HG02852 (cell line): Measurements from ENCODE around the gene CYTIP.

Source experiments
- ATAC-seq: cut with Tn5 transposase; IDR thresholded peaks from one replicate; pipeline ENCODE4 v1.9.1; 2021; ENCODE audit warnings: mild to moderate bottlenecking, moderate library complexity; ENCODE audit not compliant: unreplicated experiment

CYTIP gene

GRCh38 chr2:157465554-157465953 is 21.7 kb upstream of the CYTIP start:
- ATAC-seq = no peak

- no peak for ATAC-seq
These were observed 19.1 kb upstream of the CYTIP start for GRCh38 chr2:157463002-157463401.

GRCh38 chr2:157460897-157461296 is 17.0 kb upstream of the CYTIP start:
- no peak for ATAC-seq

GRCh38 chr2:157460384-157460837 is 16.5 kb upstream of the CYTIP start:
- no peak for ATAC-seq

- ATAC-seq = no peak
These were observed 15.6 kb upstream of the CYTIP start for GRCh38 chr2:157459486-157459885.

GRCh38 chr2:157447741-157448140 is 3.9 kb upstream of the CYTIP start:
- no peak for ATAC-seq

- no peak for ATAC-seq
These were observed 3.1 kb upstream of the CYTIP start for GRCh38 chr2:157447031-157447430.

GRCh38 chr2:157444641-157445040 is 752 bp upstream of the CYTIP start:
- no peak for ATAC-seq

- no peak for ATAC-seq
These were observed 799 bp downstream of the CYTIP start for GRCh38 chr2:157443090-157443489.

- no peak for ATAC-seq
These were observed 1.3 kb downstream of the CYTIP start for GRCh38 chr2:157442636-157443035.

- no peak for ATAC-seq
These were observed 1.7 kb downstream of the CYTIP start for GRCh38 chr2:157442191-157442590.

GRCh38 chr2:157441072-157441454 is 2.8 kb downstream of the CYTIP start:
- ATAC-seq = peak; percentile 43

- ATAC-seq = no peak
These were observed 3.4 kb downstream of the CYTIP start for GRCh38 chr2:157440404-157441071.

- peak; percentile 38 for ATAC-seq
These were observed 4.1 kb downstream of the CYTIP start for GRCh38 chr2:157439824-157440186.

- ATAC-seq = peak; percentile 5
These were observed 4.7 kb downstream of the CYTIP start for GRCh38 chr2:157438863-157439823.

GRCh38 chr2:157433394-157433793 is 10.5 kb downstream of the CYTIP start:
- no peak for ATAC-seq

- no peak for ATAC-seq
These were observed 11.3 kb downstream of the CYTIP start for GRCh38 chr2:157432475-157433106.

GRCh38 chr2:157431176-157431575 is 12.7 kb downstream of the CYTIP start:
- ATAC-seq = no peak

- ATAC-seq = no peak
These were observed 15.3 kb downstream of the CYTIP start for GRCh38 chr2:157428500-157429175.

GRCh38 chr2:157427922-157428303 is 16.0 kb downstream of the CYTIP start:
- no peak for ATAC-seq
